ENCODE measurements around the gene KLK3. TPM values are rescaled to one million over a fixed set of nuclear protein-coding genes. Genes with fewer than 3 reads are reported as not detected.

Gene KLK3
- total RNA-seq, 1 experiment from 2014 or later = not detected

DNA sequence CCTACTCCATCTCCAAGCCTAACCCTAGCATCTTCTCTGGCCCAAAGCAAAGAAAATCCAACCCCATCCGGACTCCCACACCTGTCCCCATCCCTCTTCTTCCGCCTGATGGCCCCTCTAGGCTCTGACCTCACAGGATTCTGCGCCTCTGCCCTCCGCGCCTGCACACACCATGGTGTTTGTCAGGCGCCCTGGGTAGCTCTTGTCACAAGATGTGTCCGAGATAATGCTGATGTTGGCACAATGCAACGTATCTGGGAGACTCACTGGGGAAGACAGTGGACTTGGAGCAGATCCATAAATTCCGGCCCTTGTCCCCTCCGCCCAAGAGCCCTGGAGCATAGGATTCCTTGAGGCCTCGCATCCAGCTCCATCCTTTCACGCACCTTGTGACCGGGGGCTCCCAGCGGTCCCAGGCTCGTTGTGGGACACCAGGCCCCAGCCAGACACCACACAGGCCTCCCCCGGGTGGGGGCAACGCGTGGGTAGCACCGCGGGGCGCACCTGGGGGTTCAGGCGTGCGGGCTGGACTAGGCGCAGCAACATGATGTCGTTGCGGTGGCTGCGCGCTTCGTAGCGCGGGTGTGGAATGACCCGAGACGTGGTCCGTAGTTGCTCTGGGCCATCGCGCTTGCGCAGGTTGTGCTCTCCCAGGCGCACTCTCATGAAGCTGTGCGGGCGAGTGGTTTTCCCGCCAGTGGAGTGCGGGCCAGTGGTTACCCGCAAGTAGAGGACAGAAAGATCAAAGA, 28.0 kb upstream of the KLK3 start:
- H2AFZ ChIP-seq (ENCODE audit: low read length) = no peak overlapping the region
- H3K27me3 ChIP-seq (ENCODE audit: low read length) = no peaks in the 10 kb centered on the region
- no peaks in the 10 kb centered on the region for H3K9me2 ChIP-seq (replicated peaks; ENCODE audit: insufficient read depth, low read length)
- H3K4me1 ChIP-seq (ENCODE audit: low read length) = peaks cover 6% of the 10 kb centered on the region; the same call in 1 of the 2 replicates
- no peak overlapping the region for H3K9ac ChIP-seq (ENCODE audit: low read length)
- no peak for DNase-seq
- H3K4me3 ChIP-seq (ENCODE audit: low read length) = no peak overlapping the region
- H3K36me3 ChIP-seq (ENCODE audit: insufficient read depth, low read length) = no peaks in the 10 kb centered on the region
- no peaks in the 10 kb centered on the region for H4K20me1 ChIP-seq (ENCODE audit: insufficient read depth, low read depth, low read length)
- no peaks in the 10 kb centered on the region for H3K9me3 ChIP-seq (ENCODE audit: low read length)
- no peaks in the 10 kb centered on the region for H3K79me2 ChIP-seq (ENCODE audit: low read length)
- H3K27ac ChIP-seq (ENCODE audit: low read length) = no peak overlapping the region
- H3K4me2 ChIP-seq (ENCODE audit: low read depth, low read length, poor library complexity, severe bottlenecking) = no peak overlapping the region

DNA sequence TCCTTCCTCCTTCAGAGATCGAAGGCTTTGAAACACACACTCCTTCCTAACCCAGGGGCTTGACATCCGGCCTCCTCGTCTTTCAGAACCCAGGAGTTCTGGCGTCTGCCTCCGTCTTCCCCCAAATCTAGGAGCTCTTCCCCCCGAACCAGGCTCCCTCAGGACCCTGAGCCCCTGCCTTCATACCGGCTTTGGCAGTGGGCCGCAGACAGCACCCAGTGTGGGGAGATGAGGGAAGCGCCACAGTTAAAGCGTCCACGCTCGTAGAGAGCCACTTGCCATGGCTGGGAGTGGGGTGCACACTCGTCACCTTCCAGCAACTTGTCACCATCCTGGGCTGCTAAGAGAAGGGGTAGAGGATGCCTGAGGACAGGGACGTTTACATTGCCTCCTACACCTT, 27.2 kb upstream of the KLK3 start:
- Histone ChIP-seq H3K79me2 (ENCODE audit: low read length) (no peaks in the 10 kb centered on the region), H4K20me1 (ENCODE audit: insufficient read depth, low read depth, low read length) (no peaks in the 10 kb centered on the region), H3K27ac (ENCODE audit: low read length) (no peak overlapping the region), H3K27me3 (ENCODE audit: low read length) (no peaks in the 10 kb centered on the region), H3K4me3 (ENCODE audit: low read length) (no peak overlapping the region), H3K4me1 (ENCODE audit: low read length) (peaks cover 6% of the 10 kb centered on the region; the same call in 1 of the 2 replicates), H3K9me2 (replicated peaks; ENCODE audit: insufficient read depth, low read length) (no peaks in the 10 kb centered on the region), H2AFZ (ENCODE audit: low read length) (no peak overlapping the region), H3K9ac (ENCODE audit: low read length) (no peak overlapping the region), H3K9me3 (ENCODE audit: low read length) (no peaks in the 10 kb centered on the region), H3K4me2 (ENCODE audit: low read depth, low read length, poor library complexity, severe bottlenecking) (no peak overlapping the region), H3K36me3 (ENCODE audit: insufficient read depth, low read length) (no peaks in the 10 kb centered on the region)
- no peak for DNase-seq

DNA sequence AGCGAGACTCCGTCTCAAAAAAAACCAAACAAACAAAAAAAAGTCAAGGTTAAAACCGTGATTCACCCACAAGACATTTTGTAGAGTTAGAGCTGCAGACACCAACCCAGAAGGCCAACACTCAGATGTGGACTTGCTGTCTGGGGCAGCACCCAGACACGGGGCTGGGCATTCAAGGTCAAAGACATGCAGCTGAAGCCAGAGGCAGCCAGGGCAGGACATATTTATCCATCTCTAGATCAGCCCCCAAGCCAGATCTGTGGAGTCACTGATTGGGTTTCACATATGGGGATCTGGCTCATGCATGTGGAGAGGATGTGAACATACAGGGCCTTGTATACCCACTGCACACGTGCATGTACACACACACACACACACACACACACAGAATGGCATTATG, 24.9 kb upstream of the KLK3 start:
- Histone ChIP-seq H3K9ac (ENCODE audit: low read length) (no peak overlapping the region), H4K20me1 (ENCODE audit: insufficient read depth, low read depth, low read length) (no peaks in the 10 kb centered on the region), H2AFZ (ENCODE audit: low read length) (no peak overlapping the region), H3K27me3 (ENCODE audit: low read length) (no peaks in the 10 kb centered on the region), H3K9me2 (replicated peaks; ENCODE audit: insufficient read depth, low read length) (no peaks in the 10 kb centered on the region), H3K36me3 (ENCODE audit: insufficient read depth, low read length) (no peaks in the 10 kb centered on the region), H3K27ac (ENCODE audit: low read length) (no peak overlapping the region), H3K4me2 (ENCODE audit: low read depth, low read length, poor library complexity, severe bottlenecking) (no peak overlapping the region), H3K4me3 (ENCODE audit: low read length) (no peak overlapping the region), H3K79me2 (ENCODE audit: low read length) (no peaks in the 10 kb centered on the region), H3K4me1 (ENCODE audit: low read length) (no peaks in the 10 kb centered on the region), H3K9me3 (ENCODE audit: low read length) (no peaks in the 10 kb centered on the region)
- DNase-seq = no peak

DNA sequence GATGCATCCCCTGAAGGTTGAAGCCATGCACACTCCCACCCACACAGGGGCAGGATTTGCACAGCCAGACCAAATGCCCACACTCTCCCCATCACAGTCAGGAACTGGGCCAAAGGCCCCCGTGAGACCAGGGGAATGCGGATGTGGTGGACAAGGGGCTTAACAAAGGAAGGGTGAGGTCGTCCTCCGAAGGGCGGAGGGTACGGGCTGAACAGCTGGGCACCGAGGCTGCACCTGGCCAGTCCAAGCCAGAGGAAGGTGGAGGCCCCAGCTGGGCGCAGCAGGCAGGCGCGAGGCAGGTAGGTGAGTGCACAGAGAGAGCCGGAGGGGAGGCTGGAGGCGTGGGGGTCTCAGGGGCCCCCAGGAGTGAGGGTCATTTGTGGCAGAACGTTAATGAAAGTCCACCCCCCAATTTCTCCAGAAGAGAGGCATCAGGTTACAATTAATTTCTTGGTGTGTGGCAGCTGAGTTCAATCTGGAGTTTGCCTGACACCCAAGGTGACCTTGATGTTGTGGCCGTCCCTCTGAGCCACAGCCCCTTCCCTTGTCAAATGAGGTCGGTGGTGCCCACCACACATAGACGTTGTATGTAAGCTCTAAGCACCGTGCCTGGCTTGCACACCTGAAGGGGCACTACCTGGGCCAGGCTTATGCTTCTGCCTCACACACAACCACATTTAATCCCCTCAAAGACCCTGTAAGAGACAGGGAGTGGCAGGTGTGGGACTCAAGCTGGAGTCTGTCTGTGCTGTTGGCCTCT, 24.3 kb upstream of the KLK3 start:
- Histone ChIP-seq H3K27me3 (ENCODE audit: low read length) (no peaks in the 10 kb centered on the region), H3K36me3 (ENCODE audit: insufficient read depth, low read length) (no peaks in the 10 kb centered on the region), H2AFZ (ENCODE audit: low read length) (no peak overlapping the region), H3K4me3 (ENCODE audit: low read length) (no peak overlapping the region), H3K4me1 (ENCODE audit: low read length) (peaks cover 2% of the 10 kb centered on the region), H3K9me3 (ENCODE audit: low read length) (no peaks in the 10 kb centered on the region), H3K9me2 (replicated peaks; ENCODE audit: insufficient read depth, low read length) (no peaks in the 10 kb centered on the region), H3K79me2 (ENCODE audit: low read length) (no peaks in the 10 kb centered on the region), H3K4me2 (ENCODE audit: low read depth, low read length, poor library complexity, severe bottlenecking) (no peak overlapping the region), H3K27ac (ENCODE audit: low read length) (no peak overlapping the region), H3K9ac (ENCODE audit: low read length) (no peak overlapping the region), H4K20me1 (ENCODE audit: insufficient read depth, low read depth, low read length) (no peaks in the 10 kb centered on the region)
- no peak for DNase-seq

DNA sequence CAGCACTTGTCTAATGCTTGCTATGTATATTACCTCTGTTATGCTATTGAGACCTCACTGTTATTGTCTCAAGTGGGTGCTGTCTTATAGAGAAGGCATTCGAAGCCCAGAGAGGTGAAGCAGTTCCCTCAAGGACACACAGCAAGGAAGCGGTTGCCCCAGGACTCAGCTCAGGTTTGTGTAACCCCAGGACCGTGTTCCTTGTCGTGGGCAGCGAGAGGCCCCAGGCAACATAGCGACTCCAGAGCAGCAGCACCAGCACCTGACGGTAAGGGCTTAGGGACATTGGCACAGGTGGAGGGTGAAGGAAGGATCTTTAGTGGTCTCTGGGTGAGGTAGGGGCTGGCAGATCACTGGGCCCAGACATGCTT, 23.7 kb upstream of the KLK3 start:
- no peak overlapping the region for H2AFZ ChIP-seq (ENCODE audit: low read length)
- H3K27me3 ChIP-seq (ENCODE audit: low read length) = no peaks in the 10 kb centered on the region
- no peak overlapping the region for H3K4me3 ChIP-seq (ENCODE audit: low read length)
- no peaks in the 10 kb centered on the region for H3K9me2 ChIP-seq (replicated peaks; ENCODE audit: insufficient read depth, low read length)
- no peak overlapping the region for H3K4me2 ChIP-seq (ENCODE audit: low read depth, low read length, poor library complexity, severe bottlenecking)
- no peak overlapping the region for H3K9ac ChIP-seq (ENCODE audit: low read length)
- no peak overlapping the region for H3K27ac ChIP-seq (ENCODE audit: low read length)
- H3K4me1 ChIP-seq (ENCODE audit: low read length) = peaks cover 6% of the 10 kb centered on the region
- H3K36me3 ChIP-seq (ENCODE audit: insufficient read depth, low read length) = no peaks in the 10 kb centered on the region
- DNase-seq = no peak
- no peaks in the 10 kb centered on the region for H3K79me2 ChIP-seq (ENCODE audit: low read length)
- H4K20me1 ChIP-seq (ENCODE audit: insufficient read depth, low read depth, low read length) = no peaks in the 10 kb centered on the region
- H3K9me3 ChIP-seq (ENCODE audit: low read length) = no peaks in the 10 kb centered on the region

DNA sequence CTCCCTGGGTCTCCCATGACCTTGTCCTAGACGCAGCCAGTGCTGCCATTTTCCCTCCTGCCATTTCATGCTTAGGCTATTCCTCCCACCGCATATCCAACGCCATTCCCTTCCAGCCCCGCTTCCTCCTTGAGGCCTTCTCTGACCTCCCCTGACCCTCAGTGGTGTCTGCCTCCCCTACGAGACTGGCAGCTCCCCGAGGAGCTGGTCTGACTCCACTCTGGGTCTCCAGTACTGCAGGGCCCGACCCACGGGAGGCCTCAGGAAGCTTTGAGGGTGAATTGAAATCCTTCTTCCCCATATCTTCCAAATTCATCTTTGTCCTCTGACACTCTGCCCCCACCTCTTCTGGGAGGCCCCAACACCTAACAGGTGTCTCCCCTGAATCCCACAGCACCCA, 22.0 kb upstream of the KLK3 start:
- Histone ChIP-seq H4K20me1 (ENCODE audit: insufficient read depth, low read depth, low read length) (no peaks in the 10 kb centered on the region), H3K9me3 (ENCODE audit: low read length) (no peaks in the 10 kb centered on the region), H2AFZ (ENCODE audit: low read length) (no peak overlapping the region), H3K9ac (ENCODE audit: low read length) (no peak overlapping the region), H3K27ac (ENCODE audit: low read length) (no peak overlapping the region), H3K27me3 (ENCODE audit: low read length) (no peaks in the 10 kb centered on the region), H3K36me3 (ENCODE audit: insufficient read depth, low read length) (no peaks in the 10 kb centered on the region), H3K9me2 (replicated peaks; ENCODE audit: insufficient read depth, low read length) (no peaks in the 10 kb centered on the region), H3K4me3 (ENCODE audit: low read length) (no peak overlapping the region), H3K4me2 (ENCODE audit: low read depth, low read length, poor library complexity, severe bottlenecking) (no peak overlapping the region), H3K4me1 (ENCODE audit: low read length) (peaks cover 8% of the 10 kb centered on the region), H3K79me2 (ENCODE audit: low read length) (no peaks in the 10 kb centered on the region)
- no peak for DNase-seq

DNA sequence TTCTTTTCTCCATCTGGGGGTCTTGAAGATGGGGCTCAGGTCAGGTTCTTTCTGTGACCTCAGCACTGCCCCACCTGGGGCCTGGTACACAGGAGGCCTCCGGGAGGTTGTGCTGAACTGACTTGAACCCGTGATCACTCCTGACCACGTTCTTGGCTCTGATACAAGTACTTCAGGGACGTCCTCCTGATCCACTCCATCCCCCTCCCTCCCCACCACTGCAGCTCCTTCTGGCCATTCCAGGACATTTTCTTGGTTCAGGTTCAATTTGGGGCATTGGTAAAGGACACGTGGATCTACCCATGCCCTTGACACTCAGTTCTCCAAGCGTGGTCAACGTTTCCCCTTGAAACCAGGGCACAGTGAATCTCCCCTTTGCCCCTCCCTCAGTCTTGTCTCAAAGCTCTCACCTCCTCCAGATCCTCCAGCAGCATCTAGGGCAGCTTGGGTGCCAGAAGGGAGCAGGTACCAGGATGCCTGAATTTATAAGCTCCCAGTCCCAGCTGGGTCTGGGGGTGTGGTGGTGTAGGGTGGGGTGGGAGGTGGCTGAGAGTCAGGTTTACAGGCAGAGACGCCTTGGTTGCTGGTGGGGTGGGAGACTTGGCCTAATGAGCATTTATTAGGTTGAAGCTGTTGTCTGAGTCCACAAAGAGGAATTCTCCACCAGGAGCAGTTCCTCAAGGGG, 21.5 kb upstream of the KLK3 start, which contains the start of gene KLK15:
TSS of gene KLK15 (minus strand) at position 458 of the 685 bp plus-strand sequence. CDS start 2,082 bp downstream, outside the sequence.
- Histone ChIP-seq H3K9ac (ENCODE audit: low read length) (no peak within 1 kb of the TSS), H3K4me2 (ENCODE audit: low read depth, low read length, poor library complexity, severe bottlenecking) (no peak within 1 kb of the TSS), H3K4me3 (ENCODE audit: low read length) (no peak within 1 kb of the TSS), H3K36me3 (ENCODE audit: insufficient read depth, low read length) (no peaks in the 10 kb centered on the region), H3K4me1 (ENCODE audit: low read length) (peaks cover 8% of the 10 kb centered on the region), H3K9me3 (ENCODE audit: low read length) (no peaks in the 10 kb centered on the region), H3K27me3 (ENCODE audit: low read length) (no peaks in the 10 kb centered on the region), H4K20me1 (ENCODE audit: insufficient read depth, low read depth, low read length) (no peaks in the 10 kb centered on the region), H2AFZ (ENCODE audit: low read length) (no peak within 1 kb of the TSS), H3K27ac (ENCODE audit: low read length) (no peak within 1 kb of the TSS), H3K9me2 (replicated peaks; ENCODE audit: insufficient read depth, low read length) (no peaks in the 10 kb centered on the region), H3K79me2 (ENCODE audit: low read length) (no peaks in the 10 kb centered on the region)
- DNase-seq = no peak

DNA sequence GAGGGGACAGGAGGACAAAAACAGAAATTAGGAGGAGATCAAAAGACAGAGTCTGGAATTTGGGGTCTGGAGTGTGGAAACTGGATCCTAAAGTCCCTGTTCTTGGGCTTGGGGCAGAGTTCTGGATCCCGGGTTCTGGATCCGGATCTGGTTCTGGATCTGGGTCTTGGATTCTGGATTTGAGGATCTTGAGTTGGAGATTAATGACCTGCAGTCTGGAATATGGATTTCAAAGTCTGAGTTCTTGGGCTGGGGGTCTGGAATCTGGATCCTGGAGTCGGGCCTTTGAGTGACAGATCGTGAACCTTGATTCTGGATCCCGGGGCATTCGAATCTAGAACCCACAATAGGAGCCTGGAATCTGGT, 20.9 kb upstream of the KLK3 start:
- Histone ChIP-seq H3K36me3 (ENCODE audit: insufficient read depth, low read length) (no peaks in the 10 kb centered on the region), H3K9me2 (replicated peaks; ENCODE audit: insufficient read depth, low read length) (no peaks in the 10 kb centered on the region), H3K4me1 (ENCODE audit: low read length) (peaks cover 8% of the 10 kb centered on the region), H3K79me2 (ENCODE audit: low read length) (no peaks in the 10 kb centered on the region), H3K9me3 (ENCODE audit: low read length) (no peaks in the 10 kb centered on the region), H4K20me1 (ENCODE audit: insufficient read depth, low read depth, low read length) (no peaks in the 10 kb centered on the region), H2AFZ (ENCODE audit: low read length) (no peak overlapping the region), H3K4me3 (ENCODE audit: low read length) (no peak overlapping the region), H3K27ac (ENCODE audit: low read length) (no peak overlapping the region), H3K9ac (ENCODE audit: low read length) (no peak overlapping the region), H3K4me2 (ENCODE audit: low read depth, low read length, poor library complexity, severe bottlenecking) (no peak overlapping the region), H3K27me3 (ENCODE audit: low read length) (no peaks in the 10 kb centered on the region)
- DNase-seq = no peak
